Measurements from ENCODE around the gene GATAD2A.

GRCh38 chr19:19488875-19489690 lies 83.6 kb downstream of the GATAD2A start:
- TF ChIP-seq ETV6 (conservative IDR thresholded peaks at IDR 0.05 in 1 of 2, IDR thresholded peaks at IDR 0.05 in 1 of 2; ENCODE audit: borderline replicate concordance in 1 of 2, low read depth in 1 of 2) (no peak), SIX5 (IDR thresholded peaks at IDR 0.05; ENCODE audit: low read depth, low read length, severe bottlenecking) (no peak), TAF1 (IDR thresholded peaks at IDR 0.05; ENCODE audit: borderline replicate concordance, low read depth, low read length) (peak; percentile 74; the same call in 1 of the 2 replicates), TCF3 (IDR thresholded peaks at IDR 0.05; ENCODE audit: borderline replicate concordance, insufficient read depth, low read depth, low read length) (no peak), USF1 (IDR thresholded peaks at IDR 0.05; ENCODE audit: borderline replicate concordance, extremely low read length, insufficient read depth, low read depth, low read length) (peak; percentile 84), MTA3 (IDR thresholded peaks at IDR 0.05; ENCODE audit: borderline replicate concordance, low read length) (no peak), JUNB (IDR thresholded peaks at IDR 0.05) (no peak)
- TF ChIP-seq, protein P1, sequence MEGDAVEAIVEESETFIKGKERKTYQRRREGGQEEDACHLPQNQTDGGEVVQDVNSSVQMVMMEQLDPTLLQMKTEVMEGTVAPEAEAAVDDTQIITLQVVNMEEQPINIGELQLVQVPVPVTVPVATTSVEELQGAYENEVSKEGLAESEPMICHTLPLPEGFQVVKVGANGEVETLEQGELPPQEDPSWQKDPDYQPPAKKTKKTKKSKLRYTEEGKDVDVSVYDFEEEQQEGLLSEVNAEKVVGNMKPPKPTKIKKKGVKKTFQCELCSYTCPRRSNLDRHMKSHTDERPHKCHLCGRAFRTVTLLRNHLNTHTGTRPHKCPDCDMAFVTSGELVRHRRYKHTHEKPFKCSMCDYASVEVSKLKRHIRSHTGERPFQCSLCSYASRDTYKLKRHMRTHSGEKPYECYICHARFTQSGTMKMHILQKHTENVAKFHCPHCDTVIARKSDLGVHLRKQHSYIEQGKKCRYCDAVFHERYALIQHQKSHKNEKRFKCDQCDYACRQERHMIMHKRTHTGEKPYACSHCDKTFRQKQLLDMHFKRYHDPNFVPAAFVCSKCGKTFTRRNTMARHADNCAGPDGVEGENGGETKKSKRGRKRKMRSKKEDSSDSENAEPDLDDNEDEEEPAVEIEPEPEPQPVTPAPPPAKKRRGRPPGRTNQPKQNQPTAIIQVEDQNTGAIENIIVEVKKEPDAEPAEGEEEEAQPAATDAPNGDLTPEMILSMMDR (IDR thresholded peaks at IDR 0.05 in 2 of 3, conservative IDR thresholded peaks at IDR 0.05 in 1 of 3; ENCODE audit: control insufficient read depth in 2 of 3, extremely low read depth in 1 of 3, insufficient read depth in 1 of 3, low read depth in 3 of 3, low read length in 3 of 3), result no peak

All from GM12878 (cell line).